Stimulated activated CD8-positive, alpha-beta memory T cell treated with anti-CD3 and anti-CD28 coated beads, Interleukin-15, amount 100 ng/mL, for 24 hours (primary cell): ENCODE results near the gene PTGES.
"Not testable (repeated sequence)": the region's sequence is repeated elsewhere in the genome, so short reads cannot be mapped to it uniquely, and the experiment has no call there.

Source experiments
- DNase-seq: peaks from one replicate; pipeline ENCODE4 v3.0.0-alpha.2; 2020; ENCODE audit warnings: low read depth

Gene PTGES, protein sequence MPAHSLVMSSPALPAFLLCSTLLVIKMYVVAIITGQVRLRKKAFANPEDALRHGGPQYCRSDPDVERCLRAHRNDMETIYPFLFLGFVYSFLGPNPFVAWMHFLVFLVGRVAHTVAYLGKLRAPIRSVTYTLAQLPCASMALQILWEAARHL

DNA sequence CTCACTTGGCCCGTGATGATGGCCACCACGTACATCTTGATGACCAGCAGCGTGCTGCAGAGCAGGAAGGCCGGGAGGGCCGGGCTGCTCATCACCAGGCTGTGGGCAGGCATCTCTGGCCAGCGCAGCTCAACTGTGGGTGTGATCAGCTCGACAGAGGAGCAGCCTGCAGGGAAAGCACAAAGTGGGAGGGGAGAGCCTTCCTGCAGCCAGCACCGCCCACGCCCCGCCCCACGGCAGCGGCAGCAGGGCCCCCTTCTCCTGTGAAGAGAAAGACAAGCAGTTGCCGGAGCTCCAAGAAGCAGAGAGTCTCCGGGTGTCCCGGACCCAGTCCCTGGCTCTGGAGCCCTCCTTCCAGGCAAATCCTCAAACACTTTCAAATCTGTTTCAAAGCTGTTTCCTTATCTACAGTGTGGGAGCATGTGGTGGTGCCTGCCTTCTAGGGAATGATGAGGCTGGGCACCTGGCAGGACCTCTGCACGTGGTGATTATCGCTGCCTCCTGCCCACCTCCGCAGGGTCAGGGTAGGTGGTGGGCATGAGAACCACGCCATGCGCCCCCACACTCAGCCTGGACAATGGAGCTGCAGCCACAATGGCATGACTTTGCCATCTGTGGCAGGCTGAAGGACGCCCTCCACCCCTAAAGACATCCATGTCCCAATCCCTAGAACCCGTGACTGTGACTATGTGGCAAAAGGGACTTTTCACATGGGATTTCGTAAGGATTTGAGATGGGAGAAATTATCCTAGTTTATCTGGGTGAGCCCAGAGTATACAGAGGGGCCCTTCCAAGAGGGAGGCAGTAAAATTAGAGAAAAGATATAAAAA is at the start of gene PTGES:
Gene PTGES, minus strand, starts transcription at position 143 of the 830 bp plus-strand sequence. Its CDS starts 30 bp downstream, at position 113.
- DNase-seq: no peak

DNA sequence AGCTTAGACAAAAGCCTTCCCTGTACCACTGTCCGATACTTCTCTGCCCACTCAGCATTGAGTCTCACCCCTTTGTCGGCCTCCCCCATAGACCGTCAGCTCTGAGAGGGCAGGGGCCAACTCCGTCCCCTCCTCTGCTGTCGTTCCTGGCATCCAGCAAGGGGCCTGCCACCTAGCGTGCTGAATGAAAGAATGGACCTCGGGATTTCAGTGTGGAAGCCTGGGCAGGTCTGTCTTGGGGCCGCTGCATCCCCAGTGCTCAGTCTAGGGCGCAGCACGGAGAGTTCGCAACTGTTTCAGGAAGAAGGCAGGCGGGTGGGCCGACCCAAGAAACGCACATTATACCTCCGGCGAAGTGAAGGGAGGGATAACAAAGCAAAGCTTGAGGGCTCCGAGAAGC is 48.7 kb upstream of the PTGES start:
- no peak for DNase-seq

DNA sequence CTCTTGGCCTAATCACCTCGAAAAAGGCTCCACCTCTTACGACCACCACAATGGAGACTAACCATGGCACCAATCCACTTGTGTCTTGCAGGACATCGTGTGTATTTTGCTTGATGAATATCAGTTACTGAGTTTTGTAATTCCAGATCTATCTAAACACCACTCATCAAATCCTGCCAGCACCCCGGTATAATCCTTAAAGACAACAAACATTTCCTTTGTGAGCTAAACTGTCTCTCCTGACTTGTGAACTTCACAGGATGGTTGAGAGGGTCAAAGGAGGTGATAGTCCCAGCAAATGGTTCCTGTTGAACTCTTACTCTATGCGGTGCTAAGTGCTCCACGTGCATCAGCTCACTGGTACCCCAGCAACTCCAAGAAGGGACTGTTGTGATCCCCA is 46.1 kb upstream of the PTGES start:
- no peak for DNase-seq

DNA sequence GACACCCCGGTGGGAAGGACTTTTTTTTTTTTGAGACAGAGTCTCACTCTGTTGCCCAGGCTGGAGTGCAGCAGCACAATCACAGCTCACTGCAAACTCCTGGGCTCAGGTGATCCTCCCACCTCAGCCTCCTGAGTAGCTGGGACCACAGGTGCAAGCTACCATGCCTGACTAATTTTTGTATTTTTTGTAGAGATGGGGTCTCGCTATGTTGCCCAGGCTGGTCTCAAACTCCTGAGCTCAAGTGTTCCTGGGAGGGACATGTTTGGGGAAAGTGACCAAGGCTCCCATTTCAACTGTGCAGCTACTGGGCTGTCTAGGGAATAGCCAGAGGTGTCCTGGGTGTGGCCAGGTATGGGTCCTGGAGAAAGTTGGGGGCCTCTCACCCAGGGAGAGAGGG is 43.2 kb upstream of the PTGES start:
- DNase-seq: not testable (repeated sequence)

DNA sequence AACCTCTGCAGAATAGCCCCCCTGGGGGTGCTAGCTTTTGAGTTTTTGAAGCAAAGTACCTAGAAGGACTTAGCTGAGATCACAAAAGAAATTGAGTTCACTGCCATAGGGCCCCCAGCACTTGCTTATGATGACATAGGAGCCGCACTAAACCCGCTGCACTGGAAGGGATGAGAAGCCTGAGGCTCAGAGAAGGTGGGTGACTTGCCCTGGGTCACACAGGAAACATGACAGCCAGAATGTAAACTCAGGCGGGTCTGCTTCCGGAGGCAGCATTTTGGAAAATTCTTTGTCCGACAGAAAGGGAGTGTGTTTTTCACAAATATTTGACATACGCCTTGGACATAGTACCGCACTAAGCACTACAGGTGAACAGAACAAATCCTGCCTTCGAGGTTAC is 41.7 kb upstream of the PTGES start:
- DNase-seq: no peak

DNA sequence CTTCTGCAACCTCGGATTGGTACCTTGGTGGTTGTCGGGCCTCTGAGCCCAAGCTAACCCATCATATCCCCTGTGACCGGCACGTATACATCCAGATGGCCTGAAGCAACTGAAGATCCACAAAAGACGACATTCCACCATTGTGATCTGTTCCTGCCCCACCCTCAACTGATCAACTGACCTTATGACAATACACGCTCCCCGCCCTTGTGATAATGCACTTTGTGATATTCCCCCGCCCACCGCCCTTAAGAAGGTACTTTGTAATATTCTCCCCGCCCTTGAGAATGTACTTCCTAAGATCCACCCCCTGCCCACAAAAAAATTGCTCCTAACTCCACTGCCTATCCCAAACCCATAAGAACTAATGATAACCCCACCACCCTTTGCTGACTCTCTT is 33.6 kb upstream of the PTGES start:
- no peak for DNase-seq

DNA sequence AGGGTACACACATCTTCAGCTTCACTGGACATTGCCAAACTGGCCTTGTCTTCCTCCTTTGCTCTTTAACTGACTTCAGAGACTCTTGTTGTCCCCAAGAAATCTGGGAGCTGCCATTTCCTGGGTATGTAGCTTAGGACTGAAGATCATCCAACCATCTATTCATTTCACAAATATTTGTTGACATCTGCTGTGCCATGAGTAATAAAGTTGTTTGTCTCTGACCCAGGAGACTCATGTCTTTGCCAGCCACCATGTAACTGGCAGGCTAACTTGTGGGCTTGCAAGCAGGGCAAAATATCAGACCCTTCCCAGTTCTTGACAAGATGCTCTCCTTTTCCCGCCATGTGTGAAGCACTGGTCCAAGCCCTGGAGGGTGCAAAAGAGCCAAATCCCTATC is 33.0 kb upstream of the PTGES start:
- DNase-seq: no peak

DNA sequence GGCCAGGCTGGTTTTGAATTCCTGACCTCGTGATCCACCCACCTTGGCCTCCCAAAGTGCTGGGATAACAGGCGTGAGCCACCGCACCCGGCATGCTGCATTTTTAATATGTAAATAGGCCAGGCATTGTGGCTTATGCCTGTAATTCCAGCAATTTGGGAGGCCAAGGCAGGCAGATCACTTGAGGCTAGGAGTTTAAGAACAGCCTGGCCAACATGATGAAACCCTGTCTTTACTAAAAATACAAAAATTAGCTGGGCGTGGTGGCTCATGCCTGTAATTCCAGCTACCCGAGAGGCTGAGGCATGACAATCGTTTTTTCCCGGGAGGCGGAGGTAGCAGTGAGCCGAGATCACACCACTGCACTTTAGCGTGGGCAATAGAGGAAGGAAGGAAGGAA is 32.1 kb upstream of the PTGES start:
- DNase-seq: not testable (repeated sequence)

DNA sequence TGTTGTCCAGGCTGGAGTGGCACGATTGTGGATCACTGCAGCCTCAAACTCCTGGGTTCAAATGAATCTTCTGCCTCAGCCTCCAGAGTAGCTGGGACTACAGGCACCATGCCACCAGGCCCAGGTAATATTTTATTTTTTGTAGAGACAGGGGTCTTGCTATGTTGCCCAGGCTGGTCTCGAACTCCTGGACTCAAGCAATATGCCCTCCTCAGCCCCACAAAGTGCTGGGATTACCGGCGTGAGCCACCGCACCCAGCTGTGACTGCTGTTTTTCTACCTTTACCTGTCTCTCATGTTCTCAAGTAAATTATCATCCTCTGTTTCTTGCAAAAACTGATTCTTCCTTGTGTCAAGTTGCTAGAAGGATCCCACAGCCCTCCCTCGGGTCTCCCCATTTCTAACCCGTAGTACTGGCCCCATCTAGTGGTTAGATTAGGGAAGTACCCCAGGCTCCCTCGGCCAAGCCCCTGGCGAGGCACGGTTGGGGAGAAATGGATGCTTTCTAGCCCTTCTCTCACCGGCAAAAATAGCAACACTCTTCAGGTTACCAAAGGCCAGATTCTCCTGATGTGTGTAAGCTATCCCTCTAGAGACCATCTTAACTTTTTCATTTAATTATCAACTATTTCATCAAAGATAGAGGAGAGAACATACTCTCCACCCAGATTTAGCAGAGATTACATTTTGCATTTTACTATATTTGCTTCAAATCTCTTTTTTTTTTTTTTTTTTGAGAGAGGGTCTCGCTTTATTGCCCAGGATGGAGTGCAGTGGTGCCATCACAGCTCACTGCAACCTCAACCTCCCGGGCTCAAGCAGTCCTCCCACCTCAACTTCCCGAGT is 30.9 kb upstream of the PTGES start:
- DNase-seq: peak; percentile 40

DNA sequence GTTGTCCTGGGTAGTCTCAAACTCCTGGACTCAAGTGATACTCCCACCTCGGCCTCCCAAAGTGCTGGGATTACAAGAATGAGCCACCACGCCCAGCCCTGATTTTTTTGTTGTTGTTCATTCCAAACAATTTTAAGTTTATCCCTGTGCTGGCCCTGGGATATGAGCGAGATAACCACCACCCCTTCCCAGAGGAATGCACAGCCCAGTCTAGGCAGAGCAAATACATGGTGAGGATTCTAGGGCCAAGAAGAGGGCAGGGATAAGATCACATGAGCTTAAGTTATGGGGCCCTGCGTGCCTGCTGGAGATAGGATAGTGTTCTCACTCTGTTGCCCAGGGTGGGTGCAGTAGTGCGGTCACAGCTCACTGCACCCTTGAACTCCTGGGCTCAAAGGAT is 29.1 kb upstream of the PTGES start:
- DNase-seq: no peak

DNA sequence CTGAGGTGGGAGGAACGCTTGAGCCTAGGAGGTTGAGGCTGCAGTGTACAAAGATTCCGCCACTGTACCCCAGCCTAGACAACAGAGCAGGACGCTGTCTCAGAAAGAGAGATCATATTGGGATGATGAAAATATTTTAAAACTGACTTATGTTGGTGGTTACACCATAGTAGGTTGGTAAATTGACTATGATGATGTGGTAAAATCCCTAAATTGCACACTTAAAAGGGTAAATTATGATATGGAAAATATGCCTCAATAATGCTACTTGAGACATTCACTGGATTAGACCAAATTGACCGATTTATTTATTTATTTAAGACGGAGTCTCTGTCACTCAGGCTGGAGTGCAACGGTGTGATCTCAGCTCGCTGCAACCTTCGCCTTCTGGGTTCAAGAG is 28.3 kb upstream of the PTGES start:
- DNase-seq: no peak

DNA sequence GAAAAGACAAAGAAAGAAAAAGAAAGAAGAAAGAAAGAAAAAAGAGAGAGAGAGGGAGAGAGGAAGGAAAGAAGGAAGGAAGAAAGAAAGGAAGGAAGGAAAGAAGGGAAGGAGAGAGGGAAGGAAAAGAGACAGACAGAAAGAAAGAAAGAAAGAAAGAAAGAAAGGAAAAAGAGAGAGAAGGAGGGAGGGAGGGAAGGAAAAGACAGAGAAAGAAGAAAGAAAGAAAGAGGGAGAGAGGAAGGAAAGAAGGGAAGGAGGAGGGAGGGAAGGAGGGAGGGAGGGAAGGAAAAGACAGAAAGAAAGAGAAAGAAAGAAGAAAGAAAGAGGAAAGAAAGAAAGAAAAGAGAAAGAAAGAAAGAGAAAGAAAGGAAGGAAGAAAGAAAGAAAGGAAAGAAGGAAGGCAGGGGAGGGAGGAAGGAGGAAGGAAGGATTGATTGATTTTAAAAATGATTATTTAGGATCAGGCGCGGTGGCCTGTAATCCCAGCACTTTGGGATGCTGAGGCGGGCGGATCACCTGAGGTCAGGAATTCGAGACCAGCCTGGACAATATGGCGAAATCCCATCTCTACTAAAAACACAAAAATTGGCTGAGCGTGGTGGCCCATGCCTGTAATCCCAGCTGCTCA is 26.8 kb upstream of the PTGES start:
- no peak for DNase-seq

DNA sequence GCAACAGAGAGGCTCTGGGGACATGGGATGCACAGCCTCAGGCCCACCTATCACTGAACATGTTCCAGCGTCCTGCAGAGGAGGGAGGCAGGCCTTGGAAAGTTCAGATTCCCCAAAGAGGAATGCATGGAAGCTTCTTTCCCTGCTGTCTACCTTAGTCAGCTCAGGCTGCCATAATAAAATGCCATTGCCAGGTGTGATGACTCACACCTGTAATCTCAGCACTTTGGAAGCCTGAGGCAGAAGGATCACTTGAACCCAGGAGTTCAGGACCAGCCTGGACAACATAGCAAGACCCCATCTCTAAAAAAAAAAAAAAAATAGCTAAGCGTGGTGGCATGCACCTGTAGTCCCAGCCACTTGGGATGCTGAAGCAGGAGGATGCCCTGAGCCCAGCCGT is 25.6 kb upstream of the PTGES start:
- DNase-seq: no peak

DNA sequence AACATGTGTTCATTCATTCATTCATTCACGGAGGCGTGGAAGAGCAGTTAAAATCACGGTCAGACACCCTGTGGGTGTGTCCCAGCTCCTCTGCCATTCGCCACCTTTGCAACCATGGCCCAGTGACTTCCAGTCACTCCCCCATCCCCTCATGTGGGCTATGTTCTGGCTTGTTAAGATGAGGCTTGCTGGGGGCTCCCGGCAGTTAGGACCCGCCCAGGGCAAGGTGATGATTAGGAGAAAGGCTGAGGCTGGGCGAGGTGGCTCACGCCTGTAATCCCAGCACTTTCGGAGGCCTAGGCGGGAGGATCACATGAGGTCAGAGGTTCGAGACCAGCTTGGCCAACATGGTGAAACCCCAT is 24.9 kb upstream of the PTGES start:
- no peak for DNase-seq

DNA sequence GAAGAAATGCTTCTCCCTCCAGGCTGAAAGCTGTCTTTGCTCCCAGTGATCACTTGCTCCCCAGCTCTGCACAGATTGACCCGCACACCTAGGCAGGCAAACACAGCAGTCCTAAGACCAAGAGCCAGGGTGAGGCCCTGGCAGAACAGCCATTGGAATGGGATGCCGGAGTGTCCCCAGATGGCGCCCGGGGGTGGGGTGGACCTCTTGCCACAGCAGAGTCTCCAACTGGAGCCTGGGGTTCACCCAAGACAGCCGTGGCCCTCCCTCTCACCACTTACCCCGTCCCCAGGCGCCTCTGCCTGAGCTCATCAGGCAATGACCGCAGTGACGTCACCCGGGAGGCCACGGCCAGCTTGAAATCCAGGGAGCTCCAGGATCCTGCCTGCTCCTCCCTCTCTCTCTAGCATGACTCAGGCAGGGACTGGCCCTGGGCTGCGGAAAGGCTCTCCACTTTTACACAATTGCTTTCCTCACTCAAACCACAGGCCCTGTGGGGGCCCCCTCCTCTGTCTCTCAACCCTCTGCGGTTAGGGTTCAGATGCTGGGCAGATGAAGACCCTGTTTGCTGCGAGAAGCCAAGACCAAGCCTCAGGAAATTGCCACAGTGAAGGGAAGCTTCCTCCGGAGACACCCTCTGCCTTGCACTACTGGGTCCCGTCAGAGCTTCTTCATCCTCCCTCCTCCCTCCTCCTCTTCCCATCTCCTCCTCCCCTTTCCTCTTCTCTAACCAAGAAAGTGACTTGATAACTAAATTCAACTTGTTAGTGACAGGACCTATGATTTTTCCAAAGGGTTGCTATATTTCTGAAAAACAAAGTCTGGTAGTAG is 24.3 kb upstream of the PTGES start:
- peak; percentile 18 for DNase-seq

DNA sequence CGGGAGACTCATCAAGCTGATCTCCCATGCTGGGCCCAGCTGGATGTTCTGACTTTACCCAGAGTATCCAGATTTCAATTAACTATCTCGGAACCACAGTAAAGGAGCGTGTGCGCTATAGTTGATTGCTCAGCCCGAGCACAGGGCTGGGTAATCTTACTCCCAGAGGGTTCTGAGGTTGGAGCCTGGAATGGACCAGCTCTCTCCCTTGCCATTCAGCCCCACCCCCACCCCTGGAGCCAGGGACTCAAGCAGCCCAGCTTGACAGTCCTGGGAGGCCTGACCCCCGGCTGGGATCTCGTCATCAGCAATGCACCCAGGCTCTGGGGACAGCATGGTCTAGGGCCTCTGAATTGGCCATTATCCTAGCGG is 23.7 kb upstream of the PTGES start:
- no peak for DNase-seq

DNA sequence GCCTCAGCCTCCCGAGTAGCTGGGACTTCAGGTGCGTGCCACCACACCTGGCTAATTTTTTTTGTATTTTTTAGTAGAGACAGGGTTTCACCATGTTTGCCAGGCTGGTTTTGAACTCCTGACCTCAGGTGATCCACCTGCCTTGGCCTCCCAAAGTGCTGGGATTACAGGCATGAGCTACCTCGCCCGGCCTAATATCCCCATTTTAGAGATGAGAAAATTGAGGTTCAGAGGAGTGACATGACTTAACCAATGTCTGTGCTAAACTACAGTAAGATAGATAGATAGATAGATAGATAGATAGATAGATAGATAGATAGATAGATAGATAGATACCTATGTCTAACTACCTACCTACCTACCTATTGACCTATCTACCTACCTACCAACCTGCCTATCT is 23.3 kb upstream of the PTGES start:
- not testable (repeated sequence) for DNase-seq

DNA sequence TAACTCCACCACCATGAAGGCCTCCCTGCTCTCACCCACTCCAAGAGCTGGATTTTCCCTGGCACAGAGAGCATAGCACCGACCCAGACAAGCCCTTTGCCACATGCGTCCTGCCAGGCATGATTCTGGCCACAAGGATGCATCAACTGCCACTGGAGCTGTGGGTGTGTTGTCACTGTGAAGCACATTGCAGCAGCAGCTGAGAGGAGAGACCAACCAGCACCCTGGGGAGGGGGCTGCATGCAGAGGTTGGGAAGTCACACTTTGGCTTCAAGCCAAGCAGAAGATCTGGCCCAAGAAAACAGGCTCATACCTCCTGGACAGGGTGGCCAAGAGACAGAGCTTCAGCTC is 22.6 kb upstream of the PTGES start:
- no peak for DNase-seq

DNA sequence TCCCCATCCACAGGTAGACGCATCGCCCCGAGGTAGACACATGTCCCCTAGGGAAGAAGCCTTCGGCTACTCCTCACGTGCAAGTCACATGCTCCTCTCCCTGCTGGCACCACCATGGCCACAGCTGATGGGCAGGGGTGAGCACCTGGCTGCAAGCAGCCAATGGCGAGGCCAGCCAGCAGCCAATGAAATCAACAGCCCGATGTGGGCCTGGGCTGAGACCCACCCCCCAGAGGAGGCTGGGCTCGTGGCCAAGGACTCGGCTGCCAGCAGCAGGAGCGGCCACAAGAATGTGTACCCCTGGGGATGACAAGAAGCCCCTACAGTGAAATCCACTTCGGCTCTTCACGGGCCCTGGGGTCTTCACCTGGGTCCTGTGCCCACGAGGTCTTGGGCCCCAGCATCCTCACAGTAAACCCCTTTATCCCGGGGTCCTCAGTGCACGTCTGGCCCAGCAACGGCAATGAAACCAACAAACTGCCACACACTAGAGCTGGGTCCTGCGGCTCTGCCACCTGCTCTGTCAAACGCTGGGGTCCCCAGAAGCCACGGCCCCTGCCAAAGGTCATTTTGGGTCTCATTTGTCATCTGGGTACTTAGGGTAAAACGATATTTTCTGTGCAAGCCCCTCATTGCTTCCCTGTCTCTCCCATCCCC is 22.1 kb upstream of the PTGES start:
- no peak for DNase-seq

DNA sequence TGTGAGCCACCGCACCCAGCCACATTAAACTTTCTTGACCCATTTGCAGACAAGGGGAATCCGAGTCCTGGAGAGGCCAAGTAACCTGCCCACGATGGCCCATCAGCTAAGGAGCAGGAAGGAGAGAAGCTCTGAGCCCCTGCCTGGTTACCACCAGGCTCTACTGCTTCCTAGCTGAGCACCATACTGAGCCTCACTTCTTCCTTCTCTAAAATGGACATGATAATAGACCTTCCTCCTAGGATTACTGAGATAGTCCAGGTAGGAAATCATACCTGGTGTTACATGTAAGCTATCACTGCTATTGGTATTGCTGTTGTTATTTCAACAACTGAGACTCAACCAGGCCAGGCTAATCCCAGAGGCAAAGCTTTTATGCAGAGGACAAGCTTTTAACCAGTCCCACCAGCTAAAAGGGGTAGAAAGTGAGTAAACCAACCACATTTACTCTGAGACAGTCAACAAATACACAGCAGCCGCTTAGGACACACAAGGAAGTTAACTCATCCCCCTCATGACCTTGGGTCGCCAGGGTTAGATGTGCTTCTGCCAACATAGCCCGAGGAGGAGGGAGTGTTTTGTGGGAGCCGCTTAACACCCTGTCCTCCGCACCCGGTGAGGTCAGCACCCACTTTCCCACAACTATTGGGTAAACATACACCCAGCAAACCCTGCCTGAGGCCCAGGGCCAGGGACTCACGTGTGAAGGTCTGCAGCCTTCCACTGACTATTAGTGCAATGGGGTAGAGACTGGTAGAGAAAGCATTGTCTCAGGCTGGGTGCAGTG is 20.6 kb upstream of the PTGES start:
- no peak for DNase-seq

DNA sequence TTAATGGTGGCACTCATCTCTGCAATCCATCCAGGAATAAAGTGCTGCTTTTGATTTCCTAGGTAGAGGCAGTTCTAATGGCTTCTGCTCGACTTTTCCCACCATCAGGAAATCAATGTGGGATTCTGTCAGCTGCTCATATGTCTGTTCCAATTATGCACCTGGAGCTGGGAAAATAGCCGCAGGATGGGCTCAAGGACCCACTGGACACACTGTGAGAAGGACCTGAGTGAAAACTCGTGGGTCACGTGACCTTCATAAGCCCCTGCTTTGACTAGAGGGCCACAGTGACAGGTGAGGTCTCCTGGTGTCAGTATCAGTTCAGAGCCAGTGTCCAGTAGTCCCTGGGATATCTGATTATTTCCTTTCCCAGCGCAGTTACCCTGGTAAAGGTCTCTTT is 17.9 kb upstream of the PTGES start:
- DNase-seq: no peak
